Stimulated activated CD8-positive, alpha-beta memory T cell treated with anti-CD3 and anti-CD28 coated beads, Interleukin-15, amount 100 ng/mL, for 48 hours (primary cell): Measurements from ENCODE around the gene CD200.
"Not testable (repeated sequence)": the region's sequence is repeated elsewhere in the genome, so short reads cannot be mapped to it uniquely, and the experiment has no call there.

ENCODE experiments used
- DNase-seq, 2 donors: peaks; one replicate each; pipeline ENCODE4 v3.0.0-alpha.2; 2020; ENCODE audit warnings: low read depth in 2 of 2

The CD200 gene

GRCh38 chr3:112357930-112358780 is 25.2 kb downstream of the CD200 start:
- DNase-seq = no peak

- no peak for DNase-seq
These were observed 27.6 kb downstream of the CD200 start for GRCh38 chr3:112360561-112360960.

GRCh38 chr3:112362221-112362620 is 29.3 kb downstream of the CD200 start:
- no peak for DNase-seq

- DNase-seq = no peak
These were observed 31.3 kb downstream of the CD200 start for GRCh38 chr3:112364291-112364690.

- no peak for DNase-seq
These were observed 32.1 kb downstream of the CD200 start for GRCh38 chr3:112365035-112365434.

- no peak for DNase-seq
These were observed 32.7 kb downstream of the CD200 start for GRCh38 chr3:112365636-112366035.

- no peak for DNase-seq
These were observed 33.6 kb downstream of the CD200 start for GRCh38 chr3:112366522-112366921.

GRCh38 chr3:112371569-112371968 is 38.6 kb downstream of the CD200 start:
- no peak for DNase-seq

GRCh38 chr3:112372396-112372795 is 39.4 kb downstream of the CD200 start:
- no peak for DNase-seq

GRCh38 chr3:112373476-112373875 is 40.5 kb downstream of the CD200 start:
- DNase-seq = no peak

- no peak for DNase-seq
These were observed 41.0 kb downstream of the CD200 start for GRCh38 chr3:112373924-112374323.

- DNase-seq = no peak
These were observed 41.4 kb downstream of the CD200 start for GRCh38 chr3:112374333-112374734.

GRCh38 chr3:112375117-112375516 is 42.2 kb downstream of the CD200 start:
- DNase-seq = no peak

- DNase-seq = no peak
These were observed 43.4 kb downstream of the CD200 start for GRCh38 chr3:112376241-112376911.

GRCh38 chr3:112376992-112377391 is 44.0 kb downstream of the CD200 start:
- no peak for DNase-seq

GRCh38 chr3:112377568-112378071 is 44.7 kb downstream of the CD200 start:
- no peak for DNase-seq

GRCh38 chr3:112378347-112378746 is 45.4 kb downstream of the CD200 start:
- DNase-seq = not testable (repeated sequence)

- DNase-seq = no peak
These were observed 46.2 kb downstream of the CD200 start for GRCh38 chr3:112379020-112379690.

GRCh38 chr3:112381673-112382542 is 49.0 kb downstream of the CD200 start:
- DNase-seq = no peak

- no peak for DNase-seq
These were observed 49.7 kb downstream of the CD200 start for GRCh38 chr3:112382543-112383160.

GRCh38 chr3:112384769-112385168 is 51.8 kb downstream of the CD200 start:
- DNase-seq = no peak
